ENCODE results near the gene NLGN1. TPM values are rescaled to one million over a fixed set of nuclear protein-coding genes. Genes with fewer than 3 reads are reported as not detected.

NLGN1 gene
- total and polyA plus RNA-seq, 7 experiments from 2014 or later: not detected

DNA sequence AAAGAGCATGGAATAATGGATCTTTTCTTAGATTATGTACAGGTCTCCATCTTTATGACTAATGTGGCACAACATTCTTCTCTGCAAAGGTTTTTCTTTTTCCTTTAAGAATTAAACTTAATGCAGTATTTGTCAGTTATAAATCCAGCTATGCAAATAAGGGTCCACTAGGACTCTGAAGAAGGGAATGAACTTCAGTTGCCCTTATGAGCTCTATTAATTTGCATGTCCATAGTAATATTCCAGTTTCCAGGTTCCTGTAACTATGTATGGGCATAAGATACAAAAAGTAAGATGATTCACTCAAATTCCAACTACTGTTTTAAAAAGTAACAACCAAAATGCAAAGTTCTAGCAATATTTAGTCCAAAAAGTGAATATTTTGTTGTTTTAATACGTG, 337.4 kb downstream of the NLGN1 start:
- intact Hi-C loops (cut with micrococcal nuclease): no loop called here
- Histone ChIP-seq H3K27me3 (ENCODE audit: control insufficient read depth in 2 of 2, insufficient read depth in 2 of 2, low read length in 2 of 2) (no peaks in the 10 kb centered on the region), H3K36me3 (ENCODE audit: control insufficient read depth in 2 of 3, insufficient read depth in 3 of 3, low read length in 3 of 3) (no peaks in the 10 kb centered on the region), H3K27ac (ENCODE audit: low read depth, low read length) (no peak overlapping the region), H3K9me3 (ENCODE audit: control insufficient read depth in 2 of 3, low read length in 3 of 3) (no peaks in the 10 kb centered on the region), H3K4me3 (ENCODE audit: low read length) (no peak overlapping the region), H3K4me1 (ENCODE audit: control insufficient read depth in 2 of 2, insufficient read depth in 2 of 2, low read length in 2 of 2) (no peaks in the 10 kb centered on the region)
- no peaks in the 10 kb centered on the region for H3K27me3 Mint-ChIP-seq
- no peaks in the 10 kb centered on the region for H3K36me3 Mint-ChIP-seq
- CTCF ChIA-PET: no interaction called here
- POLR2A ChIA-PET: interaction anchor here (0.7 kb wide), 1 partner anchor 57 kb away, joined by 3 read pairs; no protein-coding TSS in a partner anchor
- DNase-seq (no peak), ATAC-seq (no peak)
- peaks cover 0 to 9% (median 0%) of the 10 kb centered on the region in 11 donors for H3K9me3 Mint-ChIP-seq
- no peak overlapping the region for H3K4me3 Mint-ChIP-seq
- no peaks in the 10 kb centered on the region for H3K4me1 Mint-ChIP-seq
- H3K27ac Mint-ChIP-seq: no peak overlapping the region

DNA sequence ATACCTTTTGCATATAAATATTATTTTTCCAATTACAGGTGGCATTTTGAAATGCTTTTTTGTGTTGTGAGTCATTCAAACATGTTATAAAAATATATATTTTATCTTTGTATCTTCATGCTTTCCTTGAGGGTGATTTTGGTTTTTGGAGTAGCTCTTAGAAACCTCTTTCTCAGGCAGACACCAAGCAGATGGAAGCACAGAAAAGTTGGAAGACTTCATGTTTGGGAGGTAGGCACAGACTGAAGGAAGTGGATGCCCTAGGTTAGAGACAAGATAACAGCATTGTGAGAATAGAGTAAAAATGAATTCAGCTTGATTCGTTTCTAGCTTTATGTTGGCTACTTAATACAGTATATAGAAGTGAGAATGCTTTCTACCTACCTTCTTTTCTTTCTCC, 338.3 kb downstream of the NLGN1 start:
- Mint-ChIP-seq H3K9me3 (peaks cover 0 to 16% (median 2%) of the 10 kb centered on the region in 11 donors), H3K27me3 (no peaks in the 10 kb centered on the region), H3K4me3 (no peak overlapping the region), H3K4me1 (no peaks in the 10 kb centered on the region), H3K27ac (no peak overlapping the region), H3K36me3 (no peaks in the 10 kb centered on the region)
- ChIA-PET POLR2A (no interaction called here), CTCF (no interaction called here)
- H3K4me1 ChIP-seq (ENCODE audit: control insufficient read depth in 2 of 2, insufficient read depth in 2 of 2, low read length in 2 of 2): no peaks in the 10 kb centered on the region
- no peaks in the 10 kb centered on the region for H3K36me3 ChIP-seq (ENCODE audit: control insufficient read depth in 2 of 3, insufficient read depth in 3 of 3, low read length in 3 of 3)
- no peaks in the 10 kb centered on the region for H3K27me3 ChIP-seq (ENCODE audit: control insufficient read depth in 2 of 2, insufficient read depth in 2 of 2, low read length in 2 of 2)
- ATAC-seq (no peak), DNase-seq (no peak)
- intact Hi-C loops (cut with micrococcal nuclease): no loop called here
- no peaks in the 10 kb centered on the region for H3K9me3 ChIP-seq (ENCODE audit: control insufficient read depth in 2 of 3, low read length in 3 of 3)
- H3K27ac ChIP-seq (ENCODE audit: low read depth, low read length): no peak overlapping the region
- no peak overlapping the region for H3K4me3 ChIP-seq (ENCODE audit: low read length)

DNA sequence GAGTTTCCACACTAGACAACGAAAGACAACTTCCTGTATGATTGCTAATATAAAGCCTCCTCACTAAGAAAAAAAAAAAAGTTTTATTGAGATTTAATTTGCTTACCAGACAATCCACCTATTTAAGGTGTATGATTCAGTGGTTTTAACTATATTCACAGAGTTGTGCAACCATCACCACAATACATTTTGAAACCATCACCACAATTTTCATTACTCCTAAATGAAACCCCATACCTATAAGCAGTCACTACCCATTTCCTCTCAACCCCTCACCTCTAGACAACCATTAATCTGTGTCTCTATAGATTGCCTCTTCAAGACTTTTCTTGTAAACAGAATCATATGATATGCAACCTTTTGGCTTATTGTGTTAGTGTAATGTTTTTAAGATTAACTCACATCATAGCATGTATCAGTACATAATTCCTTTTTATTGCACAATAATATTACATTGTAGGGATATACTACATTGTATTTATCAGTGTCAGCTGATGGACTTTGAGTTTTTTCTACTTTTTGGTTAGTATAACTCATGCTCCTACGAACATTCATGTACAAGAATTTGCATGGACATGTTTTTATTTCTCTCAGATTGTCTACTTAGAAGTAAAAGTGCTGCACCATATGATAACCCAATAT, 339.7 kb downstream of the NLGN1 start:
- intact Hi-C loops (cut with micrococcal nuclease): no loop called here
- ATAC-seq (no peak), DNase-seq (no peak)
- Mint-ChIP-seq H3K9me3 (peaks cover 0 to 16% (median 2%) of the 10 kb centered on the region in 11 donors), H3K27me3 (no peaks in the 10 kb centered on the region), H3K4me3 (no peak overlapping the region), H3K4me1 (no peaks in the 10 kb centered on the region), H3K27ac (no peak overlapping the region), H3K36me3 (no peaks in the 10 kb centered on the region)
- no peaks in the 10 kb centered on the region for H3K4me1 ChIP-seq (ENCODE audit: control insufficient read depth in 2 of 2, insufficient read depth in 2 of 2, low read length in 2 of 2)
- no peak overlapping the region for H3K27ac ChIP-seq (ENCODE audit: low read depth, low read length)
- H3K4me3 ChIP-seq (ENCODE audit: low read length): no peak overlapping the region
- no peaks in the 10 kb centered on the region for H3K9me3 ChIP-seq (ENCODE audit: control insufficient read depth in 2 of 3, low read length in 3 of 3)
- CTCF ChIA-PET: no interaction called here
- no peaks in the 10 kb centered on the region for H3K27me3 ChIP-seq (ENCODE audit: control insufficient read depth in 2 of 2, insufficient read depth in 2 of 2, low read length in 2 of 2)
- POLR2A ChIA-PET: no interaction called here
- H3K36me3 ChIP-seq (ENCODE audit: control insufficient read depth in 2 of 3, insufficient read depth in 3 of 3, low read length in 3 of 3): no peaks in the 10 kb centered on the region

DNA sequence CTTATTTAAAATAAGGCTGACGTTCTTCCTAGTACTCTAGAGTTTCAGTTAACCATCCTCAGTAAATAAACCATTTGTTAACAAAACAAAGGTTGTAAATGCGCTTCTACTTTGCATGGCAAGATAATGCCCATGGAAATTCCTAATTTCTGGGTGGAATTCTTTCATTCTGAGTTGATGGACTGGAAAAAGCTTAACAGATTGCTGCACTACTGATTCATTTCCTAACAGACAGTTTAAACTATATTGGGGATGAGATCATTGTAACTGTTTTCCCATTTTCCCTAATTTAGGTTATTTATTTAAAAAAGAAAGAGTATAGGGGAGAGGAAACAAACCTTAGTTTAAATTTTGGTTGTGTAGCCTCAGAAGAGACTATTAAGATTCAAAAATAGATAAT, 342.2 kb downstream of the NLGN1 start:
- Histone ChIP-seq H3K36me3 (ENCODE audit: control insufficient read depth in 2 of 3, insufficient read depth in 3 of 3, low read length in 3 of 3) (no peaks in the 10 kb centered on the region), H3K4me1 (ENCODE audit: control insufficient read depth in 2 of 2, insufficient read depth in 2 of 2, low read length in 2 of 2) (no peaks in the 10 kb centered on the region), H3K9me3 (ENCODE audit: control insufficient read depth in 2 of 3, low read length in 3 of 3) (no peaks in the 10 kb centered on the region), H3K27ac (ENCODE audit: low read depth, low read length) (no peak overlapping the region), H3K4me3 (ENCODE audit: low read length) (no peak overlapping the region), H3K27me3 (ENCODE audit: control insufficient read depth in 2 of 2, insufficient read depth in 2 of 2, low read length in 2 of 2) (no peaks in the 10 kb centered on the region)
- DNase-seq: no peak
- ChIA-PET POLR2A (no interaction called here), CTCF (no interaction called here)
- H3K36me3 Mint-ChIP-seq: no peaks in the 10 kb centered on the region
- H3K4me3 Mint-ChIP-seq: no peak overlapping the region
- ATAC-seq: no peak
- H3K9me3 Mint-ChIP-seq: peaks cover 0 to 16% (median 2%) of the 10 kb centered on the region in 11 donors
- H3K4me1 Mint-ChIP-seq: no peaks in the 10 kb centered on the region
- H3K27ac Mint-ChIP-seq: no peak overlapping the region
- intact Hi-C loops (cut with micrococcal nuclease): no loop called here
- no peaks in the 10 kb centered on the region for H3K27me3 Mint-ChIP-seq

DNA sequence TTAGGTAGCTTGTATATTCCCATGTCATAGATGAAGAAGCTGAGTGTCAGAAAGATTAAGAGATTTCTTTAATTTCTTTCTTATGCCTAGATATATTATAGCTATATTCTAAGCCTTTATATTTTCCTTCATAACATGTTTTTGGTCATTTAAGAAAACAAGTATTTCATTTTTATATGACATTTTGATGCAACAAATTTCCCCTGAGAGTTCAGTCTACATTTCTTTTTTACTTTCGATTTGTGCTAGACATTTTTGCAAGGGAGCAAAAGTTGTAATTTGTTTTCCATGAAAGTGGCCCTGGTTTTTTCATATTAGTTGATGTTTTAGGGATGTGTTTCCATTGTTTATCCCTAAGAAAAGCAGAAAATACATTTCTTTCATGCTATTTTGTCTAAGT, 344.9 kb downstream of the NLGN1 start:
- H3K27me3 Mint-ChIP-seq: no peaks in the 10 kb centered on the region
- ChIA-PET POLR2A (interaction anchor here (0.7 kb wide), 1 partner anchor 39 kb away, joined by 3 read pairs; no protein-coding TSS in a partner anchor), CTCF (no interaction called here)
- Histone ChIP-seq H3K27ac (ENCODE audit: low read depth, low read length) (no peak overlapping the region), H3K4me1 (ENCODE audit: control insufficient read depth in 2 of 2, insufficient read depth in 2 of 2, low read length in 2 of 2) (no peaks in the 10 kb centered on the region), H3K9me3 (ENCODE audit: control insufficient read depth in 2 of 3, low read length in 3 of 3) (no peaks in the 10 kb centered on the region), H3K36me3 (ENCODE audit: control insufficient read depth in 2 of 3, insufficient read depth in 3 of 3, low read length in 3 of 3) (no peaks in the 10 kb centered on the region), H3K27me3 (ENCODE audit: control insufficient read depth in 2 of 2, insufficient read depth in 2 of 2, low read length in 2 of 2) (no peaks in the 10 kb centered on the region), H3K4me3 (ENCODE audit: low read length) (no peak overlapping the region)
- H3K9me3 Mint-ChIP-seq: peaks cover 0 to 16% (median 3%) of the 10 kb centered on the region in 11 donors
- no peaks in the 10 kb centered on the region for H3K4me1 Mint-ChIP-seq
- H3K27ac Mint-ChIP-seq: no peak overlapping the region
- no peak overlapping the region for H3K4me3 Mint-ChIP-seq
- intact Hi-C loops (cut with micrococcal nuclease): no loop called here
- no peaks in the 10 kb centered on the region for H3K36me3 Mint-ChIP-seq
- no peak for ATAC-seq
- DNase-seq: no peak

DNA sequence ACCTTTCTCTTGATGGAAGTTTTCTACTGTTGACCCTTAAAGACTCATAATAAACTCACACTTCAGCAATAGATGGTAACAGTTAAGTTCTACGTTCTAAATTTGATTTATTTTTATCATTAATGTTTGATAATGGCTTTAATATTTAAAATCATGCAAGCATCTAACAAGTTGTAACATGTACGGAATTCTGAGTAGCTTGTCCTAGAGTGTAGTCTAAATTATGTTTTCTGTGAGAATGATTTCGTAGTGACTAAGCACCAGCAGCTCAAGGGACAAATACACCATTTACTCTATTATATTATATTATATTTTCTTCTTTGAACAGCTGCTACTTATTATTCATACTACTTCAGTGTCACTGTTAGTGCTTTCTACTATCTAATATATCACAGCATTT, 345.6 kb downstream of the NLGN1 start:
- POLR2A ChIA-PET: no interaction called here
- H3K27ac Mint-ChIP-seq: no peak overlapping the region
- CTCF ChIA-PET: no interaction called here
- no peaks in the 10 kb centered on the region for H3K36me3 Mint-ChIP-seq
- Histone ChIP-seq H3K27ac (ENCODE audit: low read depth, low read length) (no peak overlapping the region), H3K4me1 (ENCODE audit: control insufficient read depth in 2 of 2, insufficient read depth in 2 of 2, low read length in 2 of 2) (no peaks in the 10 kb centered on the region), H3K4me3 (ENCODE audit: low read length) (no peak overlapping the region), H3K36me3 (ENCODE audit: control insufficient read depth in 2 of 3, insufficient read depth in 3 of 3, low read length in 3 of 3) (no peaks in the 10 kb centered on the region), H3K27me3 (ENCODE audit: control insufficient read depth in 2 of 2, insufficient read depth in 2 of 2, low read length in 2 of 2) (no peaks in the 10 kb centered on the region), H3K9me3 (ENCODE audit: control insufficient read depth in 2 of 3, low read length in 3 of 3) (no peaks in the 10 kb centered on the region)
- no peak for DNase-seq
- H3K27me3 Mint-ChIP-seq: no peaks in the 10 kb centered on the region
- H3K4me1 Mint-ChIP-seq: no peaks in the 10 kb centered on the region
- intact Hi-C loops (cut with micrococcal nuclease): no loop called here
- ATAC-seq: no peak
- H3K4me3 Mint-ChIP-seq: no peak overlapping the region
- peaks cover 0 to 16% (median 4%) of the 10 kb centered on the region in 11 donors for H3K9me3 Mint-ChIP-seq

DNA sequence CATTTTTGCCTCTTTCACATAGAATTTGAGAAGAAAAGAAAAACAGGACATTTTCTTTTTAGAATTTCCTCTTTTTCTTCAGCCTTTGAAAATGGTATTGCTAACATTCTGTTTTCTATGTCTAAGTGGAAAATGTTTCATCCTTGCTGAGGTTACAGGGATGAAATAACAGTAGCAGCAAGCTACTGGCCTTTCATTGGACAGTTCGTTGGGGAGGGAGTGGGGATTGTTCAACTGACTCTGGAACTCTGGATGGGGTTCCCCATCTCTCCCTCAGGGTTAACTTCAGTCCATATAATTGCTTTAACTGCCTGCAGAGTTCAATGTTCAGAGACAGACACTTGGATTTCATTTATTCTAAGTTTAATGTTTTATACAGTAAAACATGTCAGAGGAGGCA, 346.0 kb downstream of the NLGN1 start:
- Histone ChIP-seq H3K9me3 (ENCODE audit: control insufficient read depth in 2 of 3, low read length in 3 of 3) (no peaks in the 10 kb centered on the region), H3K4me1 (ENCODE audit: control insufficient read depth in 2 of 2, insufficient read depth in 2 of 2, low read length in 2 of 2) (no peaks in the 10 kb centered on the region), H3K27ac (ENCODE audit: low read depth, low read length) (no peak overlapping the region), H3K27me3 (ENCODE audit: control insufficient read depth in 2 of 2, insufficient read depth in 2 of 2, low read length in 2 of 2) (no peaks in the 10 kb centered on the region), H3K36me3 (ENCODE audit: control insufficient read depth in 2 of 3, insufficient read depth in 3 of 3, low read length in 3 of 3) (no peaks in the 10 kb centered on the region), H3K4me3 (ENCODE audit: low read length) (no peak overlapping the region)
- no peaks in the 10 kb centered on the region for H3K27me3 Mint-ChIP-seq
- no peaks in the 10 kb centered on the region for H3K4me1 Mint-ChIP-seq
- ChIA-PET POLR2A (no interaction called here), CTCF (no interaction called here)
- DNase-seq: no peak
- H3K4me3 Mint-ChIP-seq: no peak overlapping the region
- intact Hi-C loops (cut with micrococcal nuclease): no loop called here
- H3K27ac Mint-ChIP-seq: no peak overlapping the region
- no peak for ATAC-seq
- no peaks in the 10 kb centered on the region for H3K36me3 Mint-ChIP-seq
- peaks cover 0 to 12% (median 4%) of the 10 kb centered on the region in 11 donors for H3K9me3 Mint-ChIP-seq
